ENCODE data around the gene NUCB2.
A peak's percentile ranks its signal among the peaks of the same experiment; 100 is the strongest.

NUCB2 gene

DNA sequence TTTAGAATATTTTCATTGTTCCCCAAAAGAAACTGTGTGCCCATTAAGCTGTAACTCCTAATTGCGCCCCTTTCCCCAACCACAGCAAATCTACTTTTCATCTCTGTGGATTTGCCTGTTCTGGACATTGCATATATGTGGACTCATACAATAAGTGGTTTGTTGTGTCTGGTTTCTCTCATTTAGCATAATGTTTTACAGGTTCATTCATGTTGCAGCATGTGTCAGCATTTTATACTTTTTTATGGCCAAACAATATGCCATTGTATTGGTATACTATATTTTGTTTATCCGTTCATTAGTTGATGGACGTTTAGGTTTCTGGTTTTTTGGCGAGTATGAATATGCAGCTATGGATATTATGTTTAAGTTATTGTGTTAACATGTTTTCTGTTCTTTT, 23.8 kb downstream of the NUCB2 start:
- TF ChIP-seq EP300 (IDR thresholded peaks at IDR 0.05; ENCODE audit: borderline replicate concordance) (no peak), EGR1 (IDR thresholded peaks at IDR 0.05) (no peak), CREB1 (IDR thresholded peaks at IDR 0.05; ENCODE audit: low read depth) (no peak), NFIC (IDR thresholded peaks at IDR 0.05) (no peak), TAF1 (IDR thresholded peaks at IDR 0.05; ENCODE audit: low read depth) (no peak), TCF12 (IDR thresholded peaks at IDR 0.05; ENCODE audit: low read depth) (no peak), FOXM1 (IDR thresholded peaks at IDR 0.05; ENCODE audit: borderline replicate concordance, low read depth) (no peak), RAD21 (IDR thresholded peaks at IDR 0.05; ENCODE audit: low read depth) (no peak), TEAD4 (IDR thresholded peaks at IDR 0.05) (no peak), YY1 (IDR thresholded peaks at IDR 0.05; ENCODE audit: low read depth) (no peak), CEBPB (IDR thresholded peaks at IDR 0.05) (no peak), ZBTB7A (IDR thresholded peaks at IDR 0.05; ENCODE audit: low read depth) (no peak)
- TF ChIP-seq, protein P1, sequence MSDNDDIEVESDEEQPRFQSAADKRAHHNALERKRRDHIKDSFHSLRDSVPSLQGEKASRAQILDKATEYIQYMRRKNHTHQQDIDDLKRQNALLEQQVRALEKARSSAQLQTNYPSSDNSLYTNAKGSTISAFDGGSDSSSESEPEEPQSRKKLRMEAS (IDR thresholded peaks at IDR 0.05): no peak
- TF ChIP-seq, protein P2, sequence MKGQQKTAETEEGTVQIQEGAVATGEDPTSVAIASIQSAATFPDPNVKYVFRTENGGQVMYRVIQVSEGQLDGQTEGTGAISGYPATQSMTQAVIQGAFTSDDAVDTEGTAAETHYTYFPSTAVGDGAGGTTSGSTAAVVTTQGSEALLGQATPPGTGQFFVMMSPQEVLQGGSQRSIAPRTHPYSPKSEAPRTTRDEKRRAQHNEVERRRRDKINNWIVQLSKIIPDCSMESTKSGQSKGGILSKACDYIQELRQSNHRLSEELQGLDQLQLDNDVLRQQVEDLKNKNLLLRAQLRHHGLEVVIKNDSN (IDR thresholded peaks at IDR 0.05): no peak
- TF ChIP-seq, protein P3, sequence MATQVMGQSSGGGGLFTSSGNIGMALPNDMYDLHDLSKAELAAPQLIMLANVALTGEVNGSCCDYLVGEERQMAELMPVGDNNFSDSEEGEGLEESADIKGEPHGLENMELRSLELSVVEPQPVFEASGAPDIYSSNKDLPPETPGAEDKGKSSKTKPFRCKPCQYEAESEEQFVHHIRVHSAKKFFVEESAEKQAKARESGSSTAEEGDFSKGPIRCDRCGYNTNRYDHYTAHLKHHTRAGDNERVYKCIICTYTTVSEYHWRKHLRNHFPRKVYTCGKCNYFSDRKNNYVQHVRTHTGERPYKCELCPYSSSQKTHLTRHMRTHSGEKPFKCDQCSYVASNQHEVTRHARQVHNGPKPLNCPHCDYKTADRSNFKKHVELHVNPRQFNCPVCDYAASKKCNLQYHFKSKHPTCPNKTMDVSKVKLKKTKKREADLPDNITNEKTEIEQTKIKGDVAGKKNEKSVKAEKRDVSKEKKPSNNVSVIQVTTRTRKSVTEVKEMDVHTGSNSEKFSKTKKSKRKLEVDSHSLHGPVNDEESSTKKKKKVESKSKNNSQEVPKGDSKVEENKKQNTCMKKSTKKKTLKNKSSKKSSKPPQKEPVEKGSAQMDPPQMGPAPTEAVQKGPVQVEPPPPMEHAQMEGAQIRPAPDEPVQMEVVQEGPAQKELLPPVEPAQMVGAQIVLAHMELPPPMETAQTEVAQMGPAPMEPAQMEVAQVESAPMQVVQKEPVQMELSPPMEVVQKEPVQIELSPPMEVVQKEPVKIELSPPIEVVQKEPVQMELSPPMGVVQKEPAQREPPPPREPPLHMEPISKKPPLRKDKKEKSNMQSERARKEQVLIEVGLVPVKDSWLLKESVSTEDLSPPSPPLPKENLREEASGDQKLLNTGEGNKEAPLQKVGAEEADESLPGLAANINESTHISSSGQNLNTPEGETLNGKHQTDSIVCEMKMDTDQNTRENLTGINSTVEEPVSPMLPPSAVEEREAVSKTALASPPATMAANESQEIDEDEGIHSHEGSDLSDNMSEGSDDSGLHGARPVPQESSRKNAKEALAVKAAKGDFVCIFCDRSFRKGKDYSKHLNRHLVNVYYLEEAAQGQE (IDR thresholded peaks at IDR 0.05; ENCODE audit: low read depth): no peak

DNA sequence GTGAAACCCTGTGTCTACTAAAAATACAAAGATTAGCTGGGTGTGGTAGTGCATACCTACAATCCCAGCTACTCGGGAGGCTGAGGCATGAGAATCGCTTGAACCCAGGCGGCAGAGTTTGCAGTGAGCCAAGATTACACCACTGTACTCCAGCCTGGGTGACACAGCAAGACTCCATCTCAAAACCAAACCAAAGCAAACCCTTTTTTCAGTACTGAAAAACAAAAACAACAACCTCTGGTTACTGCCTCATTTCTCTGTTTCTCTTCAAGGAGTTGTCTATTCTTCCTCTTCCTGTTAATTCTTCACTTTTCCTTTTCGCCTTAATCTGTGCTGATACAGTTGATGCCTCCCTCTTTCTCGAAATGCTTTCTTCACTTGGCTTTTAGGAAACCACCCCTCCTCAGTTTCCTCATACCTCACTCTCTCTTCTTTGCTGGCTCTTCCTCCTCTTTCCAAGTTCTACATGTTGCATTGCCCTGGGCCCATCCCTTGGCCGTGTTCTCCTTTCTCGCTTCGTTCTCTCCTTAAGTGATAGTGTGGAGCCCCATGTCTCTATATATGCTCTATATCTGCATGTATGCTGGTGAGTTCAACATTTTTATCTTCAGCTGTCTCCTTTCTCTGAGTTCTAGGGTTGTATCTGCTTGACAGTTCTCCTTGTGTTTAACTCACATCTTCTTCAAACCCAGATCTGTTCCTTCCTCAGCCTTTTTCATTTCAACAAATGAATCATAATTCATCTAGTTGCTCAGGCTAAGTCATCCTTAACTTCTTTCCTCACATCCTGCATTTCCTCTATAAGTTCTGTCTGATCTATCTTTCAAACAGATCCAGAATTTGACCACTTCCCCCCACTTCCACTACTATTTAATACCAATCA, 37.1 kb downstream of the NUCB2 start:
- no peak for TF ChIP-seq TCF12 (IDR thresholded peaks at IDR 0.05; ENCODE audit: low read depth)
- TF ChIP-seq NFIC (IDR thresholded peaks at IDR 0.05): no peak
- no peak for TF ChIP-seq EGR1 (IDR thresholded peaks at IDR 0.05)
- no peak for TF ChIP-seq TEAD4 (IDR thresholded peaks at IDR 0.05)
- TF ChIP-seq FOXM1 (IDR thresholded peaks at IDR 0.05; ENCODE audit: borderline replicate concordance, low read depth): no peak
- TF ChIP-seq EP300 (IDR thresholded peaks at IDR 0.05; ENCODE audit: borderline replicate concordance): no peak
- no peak for TF ChIP-seq CREB1 (IDR thresholded peaks at IDR 0.05; ENCODE audit: low read depth)
- TF ChIP-seq, protein P2 (IDR thresholded peaks at IDR 0.05): no peak
- TF ChIP-seq YY1 (IDR thresholded peaks at IDR 0.05; ENCODE audit: low read depth): no peak
- TF ChIP-seq ZBTB7A (IDR thresholded peaks at IDR 0.05; ENCODE audit: low read depth): no peak
- TF ChIP-seq, protein P1 (IDR thresholded peaks at IDR 0.05): no peak
- TF ChIP-seq RAD21 (IDR thresholded peaks at IDR 0.05; ENCODE audit: low read depth): no peak
- TF ChIP-seq TAF1 (IDR thresholded peaks at IDR 0.05; ENCODE audit: low read depth): no peak
- TF ChIP-seq CEBPB (IDR thresholded peaks at IDR 0.05): no peak
- TF ChIP-seq, protein P3 (IDR thresholded peaks at IDR 0.05; ENCODE audit: low read depth): no peak

DNA sequence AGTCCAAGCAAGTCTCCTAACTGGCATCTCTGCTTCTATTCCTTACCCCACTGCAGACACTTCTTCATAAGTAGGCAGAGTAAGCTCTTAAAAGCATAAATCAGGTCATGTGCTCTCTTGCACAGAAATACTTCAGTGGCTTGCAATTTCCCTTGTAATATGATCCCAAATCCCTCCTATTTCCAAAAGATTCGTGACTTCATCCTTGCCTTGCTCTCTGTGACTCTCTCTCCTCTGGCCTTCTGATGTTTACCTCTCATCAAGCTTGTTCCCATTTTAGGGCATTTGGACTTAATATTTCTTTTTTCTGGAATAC, 37.7 kb downstream of the NUCB2 start:
- TF ChIP-seq, protein P2 (IDR thresholded peaks at IDR 0.05): peak; percentile 70
- no peak for TF ChIP-seq CEBPB (IDR thresholded peaks at IDR 0.05)

DNA sequence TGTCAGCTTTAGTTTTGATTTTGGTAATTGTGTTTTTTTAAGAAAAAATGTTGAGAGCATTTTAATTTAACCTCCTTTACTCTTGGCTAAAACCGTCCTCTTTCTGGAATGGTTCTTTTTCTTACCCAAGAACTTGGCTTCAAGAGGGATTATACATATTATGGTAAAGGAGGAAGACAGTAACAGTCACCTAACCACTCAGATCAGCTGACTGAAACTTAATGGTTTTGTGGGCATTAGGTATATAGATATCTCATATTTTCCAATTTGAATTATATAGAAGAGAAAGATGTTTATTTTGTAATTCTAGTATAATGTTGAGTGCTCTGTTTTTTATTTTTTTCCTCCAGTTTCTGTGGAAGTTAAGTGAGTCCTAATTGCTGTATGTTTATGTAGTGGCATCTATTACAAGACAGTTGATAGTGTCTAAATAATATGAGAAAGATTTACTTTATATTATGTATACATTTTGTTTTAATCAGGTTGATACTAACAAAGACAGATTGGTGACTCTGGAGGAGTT, 38.4 kb downstream of the NUCB2 start:
- TF ChIP-seq TCF12 (IDR thresholded peaks at IDR 0.05; ENCODE audit: low read depth): no peak
- TF ChIP-seq CEBPB (IDR thresholded peaks at IDR 0.05): no peak
- no peak for TF ChIP-seq CREB1 (IDR thresholded peaks at IDR 0.05; ENCODE audit: low read depth)
- no peak for TF ChIP-seq RAD21 (IDR thresholded peaks at IDR 0.05; ENCODE audit: low read depth)
- no peak for TF ChIP-seq EGR1 (IDR thresholded peaks at IDR 0.05)
- no peak for TF ChIP-seq TEAD4 (IDR thresholded peaks at IDR 0.05)
- TF ChIP-seq NFIC (IDR thresholded peaks at IDR 0.05): no peak
- TF ChIP-seq ZBTB7A (IDR thresholded peaks at IDR 0.05; ENCODE audit: low read depth): no peak
- no peak for TF ChIP-seq FOXM1 (IDR thresholded peaks at IDR 0.05; ENCODE audit: borderline replicate concordance, low read depth)
- TF ChIP-seq, protein P3 (IDR thresholded peaks at IDR 0.05; ENCODE audit: low read depth): no peak
- TF ChIP-seq EP300 (IDR thresholded peaks at IDR 0.05; ENCODE audit: borderline replicate concordance): no peak
- TF ChIP-seq, protein P1 (IDR thresholded peaks at IDR 0.05): no peak
- TF ChIP-seq TAF1 (IDR thresholded peaks at IDR 0.05; ENCODE audit: low read depth): no peak
- TF ChIP-seq, protein P2 (IDR thresholded peaks at IDR 0.05): no peak
- TF ChIP-seq YY1 (IDR thresholded peaks at IDR 0.05; ENCODE audit: low read depth): no peak
